B cell (primary cell): ENCODE results near the gene RIC1.

Experiments
- CTCF ChIP-seq: fragments of 200-600 bp; IDR thresholded peaks from one replicate; pipeline ENCODE4 v1.8.0; 2022; ENCODE audit warnings: antibody characterized with exemption, mild to moderate bottlenecking
- EZH2 ChIP-seq: IDR thresholded peaks from 2 replicates; pipeline ENCODE4 v1.6.1; 2012; ENCODE audit warnings: borderline replicate concordance, low read depth, mild to moderate bottlenecking, moderate library complexity, low read length; ENCODE audit not compliant: insufficient read depth, poor library complexity, severe bottlenecking

GRCh38 chr9:5786370-5787127 is 157.6 kb downstream of the RIC1 start:
- TF ChIP-seq EZH2 = no peak
- TF ChIP-seq CTCF = no peak
